Measurements from ENCODE around the gene CCDC102A.
A peak's percentile ranks its signal among the peaks of the same experiment; 100 is the strongest.

CCDC102A gene

GRCh38 chr16:57464523-57464922 is 71.8 kb downstream of the CCDC102A start:
- no peak overlapping the region for H3K27ac ChIP-seq
- TF ChIP-seq, protein P1, sequence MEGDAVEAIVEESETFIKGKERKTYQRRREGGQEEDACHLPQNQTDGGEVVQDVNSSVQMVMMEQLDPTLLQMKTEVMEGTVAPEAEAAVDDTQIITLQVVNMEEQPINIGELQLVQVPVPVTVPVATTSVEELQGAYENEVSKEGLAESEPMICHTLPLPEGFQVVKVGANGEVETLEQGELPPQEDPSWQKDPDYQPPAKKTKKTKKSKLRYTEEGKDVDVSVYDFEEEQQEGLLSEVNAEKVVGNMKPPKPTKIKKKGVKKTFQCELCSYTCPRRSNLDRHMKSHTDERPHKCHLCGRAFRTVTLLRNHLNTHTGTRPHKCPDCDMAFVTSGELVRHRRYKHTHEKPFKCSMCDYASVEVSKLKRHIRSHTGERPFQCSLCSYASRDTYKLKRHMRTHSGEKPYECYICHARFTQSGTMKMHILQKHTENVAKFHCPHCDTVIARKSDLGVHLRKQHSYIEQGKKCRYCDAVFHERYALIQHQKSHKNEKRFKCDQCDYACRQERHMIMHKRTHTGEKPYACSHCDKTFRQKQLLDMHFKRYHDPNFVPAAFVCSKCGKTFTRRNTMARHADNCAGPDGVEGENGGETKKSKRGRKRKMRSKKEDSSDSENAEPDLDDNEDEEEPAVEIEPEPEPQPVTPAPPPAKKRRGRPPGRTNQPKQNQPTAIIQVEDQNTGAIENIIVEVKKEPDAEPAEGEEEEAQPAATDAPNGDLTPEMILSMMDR (conservative IDR thresholded peaks at IDR 0.05) = no peak
- no peak for TF ChIP-seq ZFX (IDR thresholded peaks at IDR 0.05)

- H3K27ac ChIP-seq = peak overlapping the region; percentile 91
- 0 out of 2 replicates have a peak, but pooled peaks have one; percentile 2 for TF ChIP-seq ZFX (IDR thresholded peaks at IDR 0.05)
- TF ChIP-seq, protein P1 (conservative IDR thresholded peaks at IDR 0.05) = no peak
Observed at GRCh38 chr16:57462978-57463362, 73.4 kb downstream of the CCDC102A start.

DNA sequence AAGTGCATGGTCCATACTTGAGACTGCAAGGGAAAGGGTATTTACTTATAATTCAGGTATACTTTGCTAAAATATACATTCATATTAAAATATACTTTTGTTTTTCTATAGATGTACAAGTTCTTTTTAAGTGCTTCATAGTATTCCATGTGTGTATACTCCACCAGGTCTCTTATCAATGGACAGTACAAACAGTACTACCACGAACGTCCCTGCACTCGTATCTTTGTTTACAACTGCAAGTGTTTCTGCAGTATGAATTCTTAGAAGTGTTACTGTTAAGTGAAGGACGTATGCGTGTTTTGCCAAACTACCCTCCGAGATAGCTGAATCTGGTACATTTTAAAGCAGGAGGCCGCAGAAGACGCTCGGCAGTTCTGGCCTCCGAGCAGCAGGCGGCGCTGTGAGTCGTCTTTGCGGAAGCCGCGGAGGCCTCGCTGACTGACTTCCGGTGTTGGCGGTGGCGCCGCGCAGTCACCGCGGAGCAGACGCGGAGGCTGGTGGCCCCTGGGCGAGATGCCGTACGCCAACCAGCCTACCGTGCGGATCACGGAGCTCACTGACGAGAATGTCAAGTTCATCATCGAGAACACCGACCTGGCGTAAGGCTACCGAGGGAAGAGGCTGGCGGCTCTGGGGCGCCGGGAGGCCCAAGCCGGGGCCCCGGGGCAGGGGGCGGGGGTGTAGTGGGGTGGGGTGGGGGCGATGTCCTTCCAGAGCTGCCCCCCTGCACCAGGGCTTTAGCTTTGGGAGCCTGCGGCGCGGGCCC is 74.0 kb downstream of the CCDC102A start, which contains the start of gene POLR2C:
Gene POLR2C (plus strand): TSS at position 471 of the 769 bp plus-strand sequence. CDS start 46 bp downstream, at position 517.
- peak within 1 kb of the TSS; percentile 91 for H3K27ac ChIP-seq
- peak; percentile 50 for TF ChIP-seq ZFX (IDR thresholded peaks at IDR 0.05)
- TF ChIP-seq, protein P1 (conservative IDR thresholded peaks at IDR 0.05) = peak; percentile 97

All from C4-2B (cell line).